ENCODE results near the gene MSANTD3. TPM values are rescaled to one million over a fixed set of nuclear protein-coding genes. Genes with fewer than 3 reads are reported as not detected.

Gene MSANTD3
- total RNA-seq, 4 donors from 2014 or later = 10.4 to 25.5 (median 13.6) TPM

DNA sequence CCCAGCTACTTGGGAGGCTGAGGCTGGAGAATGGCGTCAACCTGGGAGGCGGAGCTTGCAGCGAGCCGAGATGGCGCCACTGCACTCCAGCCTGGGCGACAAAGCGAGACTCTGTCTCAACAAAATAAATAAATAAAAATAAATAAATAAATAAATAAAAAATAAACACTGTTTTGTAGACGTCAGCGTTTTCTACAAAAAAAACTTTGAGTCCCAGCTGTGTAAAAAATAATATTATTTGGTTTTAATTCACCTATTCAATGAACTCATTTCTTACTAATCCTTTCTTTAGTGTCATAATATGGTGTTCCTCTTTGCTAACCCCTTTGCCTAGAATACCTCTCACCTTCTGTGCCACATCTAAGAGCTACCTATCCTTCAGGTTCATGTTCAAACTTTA lies 30.2 kb upstream of the MSANTD3 start:
- Histone ChIP-seq H3K4me1 (no peaks in the 10 kb centered on the region), H3K9me3 (peaks cover 0 to 4% (median 0%) of the 10 kb centered on the region in 4 donors), H3K27ac (no peak overlapping the region), H3K27me3 (no peaks in the 10 kb centered on the region), H3K4me3 (no peak overlapping the region), H3K36me3 (peaks cover 0 to 15% (median 0%) of the 10 kb centered on the region in 3 donors)
- WGBS, 2 donors = 97 to 98% methylated on average over 9 of the region's 9 CpGs
- TF ChIP-seq EP300 (IDR thresholded peaks at IDR 0.05) = no peak
- no peak for TF ChIP-seq CTCF (IDR thresholded peaks at IDR 0.05)
- TF ChIP-seq POLR2A (IDR thresholded peaks at IDR 0.05) = no peak
- DNase-seq (ENCODE audit: low spot score in 2 of 2) = no peak

DNA sequence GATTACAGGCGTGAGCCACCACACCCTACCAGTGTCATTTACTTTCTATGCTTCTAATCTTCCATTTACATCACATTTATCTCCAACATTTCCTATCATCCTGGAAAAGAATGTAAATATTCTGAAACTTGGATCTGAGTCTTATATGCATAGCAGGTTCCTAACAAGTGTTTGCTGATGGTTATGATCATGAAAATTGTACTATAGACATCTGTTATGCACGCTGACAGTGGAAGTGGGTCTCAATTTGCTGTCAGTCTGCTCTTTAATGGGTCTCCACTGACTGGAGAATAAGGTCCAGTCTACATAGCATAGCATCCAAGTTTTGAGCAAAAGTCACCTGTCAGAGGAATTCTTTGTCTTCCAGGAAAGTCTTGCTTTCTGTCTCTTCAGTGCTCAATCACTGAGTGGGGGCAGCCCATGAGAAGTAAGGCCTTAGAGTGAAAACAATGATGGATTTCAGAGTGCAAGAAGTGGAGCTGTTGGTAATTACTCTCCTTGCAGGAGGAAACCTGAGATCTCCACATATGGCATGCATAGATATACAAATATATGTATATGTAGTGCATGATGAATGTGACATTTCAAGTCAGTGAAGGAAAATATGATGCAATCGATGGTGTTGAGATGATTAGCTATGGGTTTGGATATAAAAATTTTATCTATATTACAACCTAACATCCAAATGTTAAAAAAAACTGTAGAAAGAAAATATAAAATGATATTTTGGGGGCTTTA lies 29.2 kb upstream of the MSANTD3 start:
- no peak overlapping the region for H3K27ac ChIP-seq
- H3K27me3 ChIP-seq = no peaks in the 10 kb centered on the region
- H3K4me3 ChIP-seq = no peak overlapping the region
- H3K36me3 ChIP-seq = peaks cover 0 to 6% (median 0%) of the 10 kb centered on the region in 3 donors
- H3K4me1 ChIP-seq = no peaks in the 10 kb centered on the region
- H3K9me3 ChIP-seq = peaks cover 0 to under 1% (median 0%) of the 10 kb centered on the region in 4 donors
- TF ChIP-seq EP300 (IDR thresholded peaks at IDR 0.05) (no peak), CTCF (IDR thresholded peaks at IDR 0.05) (no peak), POLR2A (IDR thresholded peaks at IDR 0.05) (no peak)
- DNase-seq (ENCODE audit: low spot score in 2 of 2) = no peak
- 83 to 93% methylated on average over 3 of the region's 3 CpGs for WGBS, 2 donors

- H3K27me3 ChIP-seq = peaks cover 0 to 6% of the 10 kb centered on the region in 2 donors
- TF ChIP-seq CTCF (IDR thresholded peaks at IDR 0.05) (no peak), POLR2A (IDR thresholded peaks at IDR 0.05) (no peak), EP300 (IDR thresholded peaks at IDR 0.05) (no peak)
Observed at GRCh38 chr9:100401042-100401441, 25.9 kb upstream of the MSANTD3 start.

DNA sequence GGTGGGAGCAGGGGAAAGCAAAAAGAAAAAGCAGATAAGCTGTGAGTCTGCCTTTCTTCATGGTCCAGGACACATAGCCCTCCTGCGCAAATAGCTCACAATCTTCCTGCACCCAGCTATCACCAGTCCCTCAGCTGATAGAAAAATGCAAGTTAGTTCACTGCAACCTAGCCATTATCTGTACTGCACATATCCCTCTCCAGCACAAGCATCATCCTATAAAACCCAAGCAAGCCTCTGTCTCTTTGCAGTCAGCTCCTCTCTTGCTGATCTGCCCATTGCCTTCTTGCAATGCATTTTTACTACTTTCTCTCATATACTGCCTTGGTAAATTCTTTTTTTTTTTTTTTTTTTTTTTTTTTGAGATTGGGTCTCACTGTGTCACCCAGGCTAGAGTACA lies 20.0 kb upstream of the MSANTD3 start:
- no peak for TF ChIP-seq CTCF (IDR thresholded peaks at IDR 0.05)
- TF ChIP-seq EP300 (IDR thresholded peaks at IDR 0.05) = no peak
- TF ChIP-seq POLR2A (IDR thresholded peaks at IDR 0.05) = no peak
- H3K4me3 ChIP-seq = no peak overlapping the region
- no peak for DNase-seq (ENCODE audit: low spot score in 2 of 2)
- peaks cover 0 to 8% (median 1%) of the 10 kb centered on the region in 4 donors for H3K4me1 ChIP-seq
- H3K9me3 ChIP-seq = no peaks in the 10 kb centered on the region
- no peak overlapping the region for H3K27ac ChIP-seq
- H3K27me3 ChIP-seq = peaks cover 0 to 6% of the 10 kb centered on the region in 2 donors
- 95 to 97% methylated on average over 1 of the region's 1 CpG for WGBS, 2 donors
- H3K36me3 ChIP-seq = no peaks in the 10 kb centered on the region

More at GRCh38 chr9:100401042-100401441, 25.9 kb upstream of the MSANTD3 start:
- 96 to 100% methylated on average over 1 of the region's 1 CpG for WGBS, 2 donors
- no peaks in the 10 kb centered on the region for H3K4me1 ChIP-seq
- H3K9me3 ChIP-seq = no peaks in the 10 kb centered on the region
- H3K27ac ChIP-seq = no peak overlapping the region
- H3K36me3 ChIP-seq = no peaks in the 10 kb centered on the region
- no peak for DNase-seq (ENCODE audit: low spot score in 2 of 2)
- H3K4me3 ChIP-seq = no peak overlapping the region

- Histone ChIP-seq H3K27me3 (peaks cover 0 to 6% of the 10 kb centered on the region in 2 donors), H3K27ac (no peak overlapping the region), H3K4me3 (no peak overlapping the region), H3K36me3 (no peaks in the 10 kb centered on the region), H3K9me3 (no peaks in the 10 kb centered on the region), H3K4me1 (peaks cover 0 to 11% (median 2%) of the 10 kb centered on the region in 4 donors)
- DNase-seq (ENCODE audit: low spot score in 2 of 2) = no peak
- no peak for TF ChIP-seq CTCF (IDR thresholded peaks at IDR 0.05)
- TF ChIP-seq POLR2A (IDR thresholded peaks at IDR 0.05) = no peak
- TF ChIP-seq EP300 (IDR thresholded peaks at IDR 0.05) = no peak
- 55 to 62% methylated on average over 5 of the region's 5 CpGs for WGBS, 2 donors
Observed at GRCh38 chr9:100408546-100409175, 18.3 kb upstream of the MSANTD3 start.
